AG04449 (cell line): Measurements from ENCODE around the gene CD300H.
"Not testable (repeated sequence)": the region's sequence is repeated elsewhere in the genome, so short reads cannot be mapped to it uniquely, and the experiment has no call there.

Experiments used
- CTCF ChIA-PET: fragments of 350-600 bp; formaldehyde crosslinking; extraction: SDS; loops from one replicate; lab custom pipeline; 2021; ENCODE audit warnings: antibody characterized with exemption; lab: Yijun Ruan, JAX
- POLR2A ChIA-PET: fragments of 400-600, 350-600 bp; formaldehyde crosslinking; extraction: SDS; loops from one replicate; lab custom pipeline; 2020; ENCODE audit warnings: antibody characterized with exemption, inconsistent platforms; lab: Yijun Ruan, JAX
- DNase-seq: peaks from one replicate; pipeline ENCODE4 v3.0.0-alpha.2; 2010; ENCODE audit warnings: low read depth, low spot score
- H3K4me3 ChIP-seq: 2 replicates; pipeline ENCODE4 v1.5.1; 2011; ENCODE audit warnings: low read depth, mild to moderate bottlenecking, control low read depth, low read length
- TF ChIP-seq, protein P1 (sequence below): IDR thresholded peaks from one replicate; pipeline ENCODE4 v1.5.1; 2011; ENCODE audit warnings: mild to moderate bottlenecking, moderate library complexity, low read length, control low read depth, inconsistent platforms; ENCODE audit not compliant: insufficient read depth; ENCODE audit errors: missing control alignments

CD300H gene

DNA sequence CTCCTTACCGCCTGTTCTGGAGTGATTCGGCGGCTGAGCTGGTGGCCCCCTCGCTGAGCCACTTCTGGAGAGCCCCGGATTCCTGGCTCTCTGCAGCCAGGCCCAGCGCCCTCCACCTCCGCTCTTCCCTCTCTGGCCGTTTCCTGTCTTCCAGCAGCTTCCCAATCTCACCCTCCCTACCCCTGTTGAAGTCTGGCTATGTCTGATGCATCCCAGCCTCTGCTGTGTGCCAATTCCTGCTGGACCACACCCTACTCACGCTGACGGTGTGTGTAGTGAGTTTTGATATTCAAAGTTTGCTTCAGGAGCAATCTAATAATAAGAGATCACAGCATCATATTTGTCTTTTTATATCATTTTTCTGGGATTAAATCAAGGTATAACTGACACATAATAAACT is 15.3 kb upstream of the CD300H start:
- no peak for DNase-seq
- ChIA-PET CTCF (no interaction called here), POLR2A (no interaction called here)
- no peak overlapping the region for H3K4me3 ChIP-seq
- TF ChIP-seq, protein P1, sequence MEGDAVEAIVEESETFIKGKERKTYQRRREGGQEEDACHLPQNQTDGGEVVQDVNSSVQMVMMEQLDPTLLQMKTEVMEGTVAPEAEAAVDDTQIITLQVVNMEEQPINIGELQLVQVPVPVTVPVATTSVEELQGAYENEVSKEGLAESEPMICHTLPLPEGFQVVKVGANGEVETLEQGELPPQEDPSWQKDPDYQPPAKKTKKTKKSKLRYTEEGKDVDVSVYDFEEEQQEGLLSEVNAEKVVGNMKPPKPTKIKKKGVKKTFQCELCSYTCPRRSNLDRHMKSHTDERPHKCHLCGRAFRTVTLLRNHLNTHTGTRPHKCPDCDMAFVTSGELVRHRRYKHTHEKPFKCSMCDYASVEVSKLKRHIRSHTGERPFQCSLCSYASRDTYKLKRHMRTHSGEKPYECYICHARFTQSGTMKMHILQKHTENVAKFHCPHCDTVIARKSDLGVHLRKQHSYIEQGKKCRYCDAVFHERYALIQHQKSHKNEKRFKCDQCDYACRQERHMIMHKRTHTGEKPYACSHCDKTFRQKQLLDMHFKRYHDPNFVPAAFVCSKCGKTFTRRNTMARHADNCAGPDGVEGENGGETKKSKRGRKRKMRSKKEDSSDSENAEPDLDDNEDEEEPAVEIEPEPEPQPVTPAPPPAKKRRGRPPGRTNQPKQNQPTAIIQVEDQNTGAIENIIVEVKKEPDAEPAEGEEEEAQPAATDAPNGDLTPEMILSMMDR: no peak

DNA sequence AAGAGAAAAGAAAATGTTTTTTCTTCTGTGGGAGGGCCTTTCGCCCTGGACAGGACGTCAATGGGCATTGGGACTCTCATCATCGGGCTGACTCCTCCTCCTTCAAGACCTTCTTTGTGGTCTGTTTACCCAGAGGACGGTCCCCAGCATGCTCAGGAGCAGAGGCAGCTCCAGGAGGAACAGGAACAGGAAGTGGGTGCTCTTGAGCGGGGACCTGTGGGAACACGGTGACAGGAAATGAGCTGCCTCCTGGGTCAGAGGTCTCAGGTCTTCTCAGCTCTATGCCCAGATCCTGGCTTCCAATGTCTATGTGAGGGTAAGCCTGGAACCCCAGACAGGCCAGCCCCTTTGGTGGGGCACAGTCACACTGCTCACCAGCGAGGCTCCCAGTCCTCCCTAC is 12.6 kb upstream of the CD300H start:
- no peak overlapping the region for H3K4me3 ChIP-seq
- CTCF ChIA-PET: no interaction called here
- TF ChIP-seq, protein P1: no peak
- DNase-seq: no peak
- POLR2A ChIA-PET: no interaction called here

DNA sequence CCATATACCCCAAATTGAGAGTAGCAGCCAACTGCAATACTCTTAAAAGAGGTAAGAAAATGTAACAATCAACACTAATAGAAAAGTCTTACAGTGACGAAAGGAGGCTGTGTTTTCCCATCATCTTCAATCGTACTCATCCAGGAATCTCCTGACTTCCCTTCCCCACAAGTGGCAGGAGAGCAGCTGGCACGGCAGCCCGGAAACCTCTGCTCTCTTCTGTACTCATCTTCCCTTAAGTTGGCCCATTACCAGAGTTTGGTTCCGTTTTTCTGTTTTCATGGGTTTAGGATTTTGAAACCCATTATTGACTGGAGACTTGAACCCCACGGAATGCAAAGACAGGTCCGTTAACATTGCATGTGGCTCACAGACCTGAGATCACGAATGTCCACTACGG is 11.7 kb upstream of the CD300H start:
- CTCF ChIA-PET: no interaction called here
- H3K4me3 ChIP-seq: no peak overlapping the region
- TF ChIP-seq, protein P1: no peak
- POLR2A ChIA-PET: no interaction called here
- DNase-seq: no peak

DNA sequence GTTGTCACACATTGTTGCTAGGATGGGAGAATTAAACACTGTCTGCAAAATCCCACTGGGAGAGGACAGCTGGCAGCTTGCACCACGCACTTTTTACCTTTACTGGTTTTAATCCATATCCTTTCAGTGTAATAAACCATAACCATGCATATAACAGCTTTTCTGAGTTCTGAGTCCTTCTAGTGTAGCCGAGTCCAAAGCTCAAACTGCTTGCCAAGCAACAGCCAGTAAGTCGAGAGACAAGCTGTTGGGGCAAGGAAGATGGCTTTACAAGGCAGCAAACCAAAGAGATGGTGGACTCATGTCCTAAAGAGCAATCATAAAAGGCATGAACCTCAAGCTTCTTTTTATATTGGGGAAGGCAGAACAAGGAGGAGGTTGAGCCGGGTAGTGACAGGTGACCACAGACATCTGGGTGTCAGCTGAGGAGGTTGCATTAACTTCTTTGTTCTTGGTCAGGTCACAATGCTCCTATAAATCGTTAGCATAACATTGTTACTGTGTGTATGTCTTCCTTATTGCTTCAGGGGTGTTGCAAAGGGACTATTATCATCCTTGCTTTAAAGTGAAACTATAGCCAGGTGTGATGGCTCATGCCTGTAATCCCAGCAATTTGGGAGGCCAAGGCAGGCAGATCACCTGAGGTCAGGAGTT is 7.3 kb upstream of the CD300H start:
- TF ChIP-seq, protein P1: no peak
- CTCF ChIA-PET: no interaction called here
- POLR2A ChIA-PET: no interaction called here
- no peak overlapping the region for H3K4me3 ChIP-seq
- DNase-seq: no peak

DNA sequence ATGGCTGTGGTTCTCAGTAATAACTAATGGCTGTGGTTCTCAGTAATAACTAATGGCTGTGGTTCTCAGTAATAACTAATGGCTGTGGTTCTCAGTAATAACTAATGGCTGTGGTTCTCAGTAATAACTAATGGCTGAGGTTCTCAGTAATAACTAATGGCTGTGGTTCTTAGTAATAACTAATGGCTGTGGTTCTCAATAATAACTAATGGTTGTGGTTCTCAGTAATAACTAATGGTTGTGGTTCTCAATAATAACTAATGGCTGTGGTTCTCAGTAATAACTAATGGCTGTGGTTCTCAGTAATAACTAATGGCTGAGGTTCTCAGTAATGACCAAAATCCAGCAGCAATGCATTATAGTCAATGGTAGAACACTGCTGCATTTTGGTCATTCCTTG is 6.3 kb upstream of the CD300H start:
- POLR2A ChIA-PET, H3K4me3 ChIP-seq, DNase-seq, CTCF ChIA-PET: not testable (repeated sequence)

DNA sequence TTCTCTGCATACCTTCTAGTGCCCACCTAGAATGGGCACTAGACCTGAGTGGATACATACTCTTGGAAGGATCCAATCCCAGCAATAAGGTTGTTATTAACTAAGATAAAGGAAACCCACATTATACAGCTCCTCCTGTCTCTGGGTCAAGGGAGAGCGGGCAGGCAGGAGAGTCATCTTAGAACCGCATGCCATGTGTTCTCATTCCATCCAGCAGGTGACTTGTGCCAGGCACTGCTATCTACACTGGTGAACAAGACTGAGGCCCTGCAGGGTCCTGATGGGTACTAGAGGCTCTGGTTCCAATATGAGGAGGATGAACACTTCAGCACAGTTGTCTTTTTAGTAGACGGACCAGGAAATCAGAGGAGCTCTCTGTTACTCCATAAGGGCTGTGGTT is 5.9 kb upstream of the CD300H start:
- ChIA-PET POLR2A (no interaction called here), CTCF (no interaction called here)
- H3K4me3 ChIP-seq: no peak overlapping the region
- DNase-seq: no peak
- TF ChIP-seq, protein P1: no peak

DNA sequence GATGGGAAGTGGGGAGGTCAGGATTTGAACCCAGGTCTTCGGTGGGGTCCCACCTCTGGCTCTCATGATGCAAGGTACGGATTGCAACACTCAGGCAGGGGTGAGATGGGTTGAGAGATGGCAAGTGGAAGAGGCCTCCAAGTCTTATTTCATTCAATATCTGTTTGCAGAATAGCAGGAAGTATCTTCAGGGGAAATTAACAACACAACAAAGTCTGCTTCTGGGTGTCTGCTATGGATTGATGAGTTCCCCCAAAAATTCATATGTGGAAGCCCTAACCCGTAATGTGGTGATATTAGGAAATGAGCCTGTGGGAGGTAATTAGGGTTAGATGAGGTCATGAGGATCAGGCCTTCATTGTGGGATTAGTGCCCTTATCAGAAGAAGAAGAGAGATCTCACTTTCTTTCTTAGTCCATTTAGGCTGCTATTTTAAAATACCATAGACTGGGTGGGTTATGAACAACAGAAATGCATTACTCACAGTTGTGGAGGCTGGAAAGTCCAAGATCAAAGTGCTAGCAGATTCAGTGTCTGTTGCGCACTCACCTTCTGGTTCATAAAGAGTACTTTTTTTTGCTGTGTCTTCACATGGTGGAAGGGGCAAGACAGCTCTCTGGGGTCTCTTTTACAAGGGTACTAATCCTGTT is 4.4 kb upstream of the CD300H start:
- TF ChIP-seq, protein P1: no peak
- ChIA-PET POLR2A (no interaction called here), CTCF (no interaction called here)
- H3K4me3 ChIP-seq: no peak overlapping the region
- DNase-seq: no peak
